HepG2 (cell line): ENCODE results near the gene IL1RAP. TPM values are rescaled to one million over a fixed set of nuclear protein-coding genes. Genes with fewer than 3 reads are reported as not detected.

Source experiments
- ARID5B ChIP-seq: IDR thresholded peaks from 2 replicates; pipeline ENCODE4 v1.4.0; 2020; ENCODE audit warnings: mild to moderate bottlenecking, missing genetic modification reagents
- BRCA1 ChIP-seq: sonication (generic); formaldehyde crosslinking; IDR thresholded peaks from 2 replicates; pipeline ENCODE4 v1.4.0; 2020; ENCODE audit warnings: missing genetic modification reagents
- FOXA1 ChIP-seq, 2 experiments: fragments of 450-650 bp in 1 of 2; sonication (generic) in 1 of 2; formaldehyde crosslinking in 1 of 2; IDR thresholded peaks; 2 replicates each; pipeline versions ENCODE4 v1.4.0 to v1.6.1; 2016 to 2020; ENCODE audit warnings: missing genetic modification reagents in 1 of 2
- FOXO1 ChIP-seq: sonication (generic); formaldehyde crosslinking; IDR thresholded peaks from 2 replicates; pipeline ENCODE4 v1.4.0; 2020; ENCODE audit warnings: missing genetic modification reagents
- GMEB2 ChIP-seq: IDR thresholded peaks from 2 replicates; pipeline ENCODE4 v1.6.1; 2016; ENCODE audit warnings: missing biosample characterization, missing genetic modification reagents, low read depth
- KDM3A ChIP-seq: IDR thresholded peaks from 2 replicates; pipeline ENCODE4 v1.6.1; 2018; ENCODE audit warnings: low read depth, missing compliant biosample characterization
- MTF2 ChIP-seq: sonication (generic); formaldehyde crosslinking; IDR thresholded peaks from 2 replicates; pipeline ENCODE4 v1.5.0; 2020; ENCODE audit warnings: missing genetic modification reagents, borderline replicate concordance
- POLR2A ChIP-seq, 2 experiments: IDR thresholded peaks; 2 replicates each; pipeline ENCODE4 v1.6.1; 2011; ENCODE audit warnings: low read depth in 2 of 2, low read length in 2 of 2, mild to moderate bottlenecking in 1 of 2, moderate library complexity in 1 of 2; ENCODE audit not compliant: insufficient read depth in 1 of 2
- TCF7L2 ChIP-seq: IDR thresholded peaks from 2 replicates; pipeline ENCODE4 v1.6.1; 2011; ENCODE audit warnings: mild to moderate bottlenecking, low read depth, low read length, moderate library complexity
- YEATS4 ChIP-seq: sonication (generic); formaldehyde crosslinking; IDR thresholded peaks from 2 replicates; pipeline ENCODE4 v1.4.0; 2020; ENCODE audit warnings: missing genetic modification reagents, borderline replicate concordance
- ZBTB14 ChIP-seq: sonication (generic); formaldehyde crosslinking; IDR thresholded peaks from 2 replicates; pipeline ENCODE4 v1.4.0; 2020; ENCODE audit warnings: missing genetic modification reagents
- ZNF12 ChIP-seq: sonication (generic); formaldehyde crosslinking; IDR thresholded peaks from 2 replicates; pipeline ENCODE4 v1.5.0; 2020; ENCODE audit warnings: missing genetic modification reagents
- ZNF124 ChIP-seq: sonication (generic); formaldehyde crosslinking; IDR thresholded peaks from 2 replicates; pipeline ENCODE4 v1.4.0; 2020; ENCODE audit warnings: missing genetic modification reagents
- ZNF276 ChIP-seq: sonication (generic); formaldehyde crosslinking; IDR thresholded peaks from 2 replicates; pipeline ENCODE4 v1.4.0; 2020; ENCODE audit warnings: mild to moderate bottlenecking, low read depth, missing genetic modification reagents
- ZNF503 ChIP-seq: sonication (generic); formaldehyde crosslinking; IDR thresholded peaks from 2 replicates; pipeline ENCODE4 v1.4.0; 2020; ENCODE audit warnings: missing genetic modification reagents
- ZNF644 ChIP-seq: IDR thresholded peaks from 2 replicates; pipeline ENCODE4 v1.6.1; 2016; ENCODE audit warnings: low read depth
- ZNF792 ChIP-seq: IDR thresholded peaks from 2 replicates; pipeline ENCODE4 v1.6.1; 2016
- ZNF800 ChIP-seq: sonication (generic); formaldehyde crosslinking; IDR thresholded peaks from 2 replicates; pipeline ENCODE4 v1.4.0; 2020; ENCODE audit warnings: missing genetic modification reagents
- polyA plus RNA-seq, 8 experiments: library from polyadenylated mRNA; depleted of rRNA in 3 of 8; stranded (reverse) in 7 of 8; unstranded in 1 of 8; fragments of >200 nt; fragmentation: Illumina TruSeq in 4 of 8; extraction: Trizol in 4 of 8; gene quantifications; 2 replicates each; pipeline versions ENCODE4 v1.2.1 to v1.2.3, GENCODE V29; 2011 to 2016; ENCODE audit warnings: low read depth in 4 of 8, missing spikeins in 1 of 8, mixed read lengths in 1 of 8; ENCODE audit not compliant: insufficient read depth in 1 of 8
- total RNA-seq, 5 experiments: library from RNA; depleted of rRNA; stranded (reverse); fragments of >200 nt; fragmentation: Illumina TruSeq; extraction: Trizol; gene quantifications; 2 replicates each; pipeline ENCODE4 v1.2.3, GENCODE V29; 2016; ENCODE audit warnings: low read depth in 1 of 5

The IL1RAP gene
- total and polyA plus RNA-seq, 2 of the 13 experiments (the other 11 are each of a cell fraction or from before 2014, with no cell fraction given), result 18.3 to 54.9 TPM

GRCh38 chr3:190701096-190701532 is 187.2 kb downstream of the IL1RAP start (continued):
- peak; percentile 89 for TF ChIP-seq ARID5B (CRISPR knock-in tag)
- no peak for TF ChIP-seq POLR2A (IDR thresholded peaks at IDR 0.05; ENCODE audit: insufficient read depth in 1 of 2, low read depth in 2 of 2, low read length in 2 of 2)
- 0 out of 2 replicates have a peak, but pooled peaks have one; percentile 50 for TF ChIP-seq ZNF800 (CRISPR knock-in tag)
- 0 out of 2 replicates have a peak, but pooled peaks have one; percentile 53 for TF ChIP-seq ZNF12 (CRISPR knock-in tag)
- TF ChIP-seq YEATS4, result peak; percentile 24; the same call in 1 of the 2 replicates
- peak; percentile 76 for TF ChIP-seq KDM3A (CRISPR knock-in tag)
- TF ChIP-seq MTF2 (CRISPR knock-in tag), result no peak
- TF ChIP-seq ZNF792 (CRISPR knock-in tag), result 0 out of 2 replicates have a peak, but pooled peaks have one; percentile 28
- TF ChIP-seq GMEB2 (CRISPR knock-in tag), result no peak
- TF ChIP-seq ZNF124 (CRISPR knock-in tag), result 0 out of 2 replicates have a peak, but pooled peaks have one; percentile 51
- TF ChIP-seq TCF7L2, result no peak
- no peak for TF ChIP-seq ZBTB14 (CRISPR knock-in tag)
- TF ChIP-seq ZNF276 (CRISPR knock-in tag), result no peak
- no peak for TF ChIP-seq FOXA1 (IDR thresholded peaks at IDR 0.05)
- TF ChIP-seq FOXA1 (CRISPR knock-in tag; IDR thresholded peaks at IDR 0.05), result peak; percentile 49; the same call in 1 of the 2 replicates
- TF ChIP-seq FOXO1, result peak; percentile 80; the same call in 1 of the 2 replicates
- peak; percentile 34; the same call in 1 of the 2 replicates for TF ChIP-seq BRCA1
- no peak for TF ChIP-seq ZNF503 (CRISPR knock-in tag)
- 0 out of 2 replicates have a peak, but pooled peaks have one; percentile 44 for TF ChIP-seq ZNF644
